Activated CD4-positive, alpha-beta T cell treated with anti-CD3 and anti-CD28 coated beads, Interleukin-2, Interleukin-4, amounts not matched to agents 100 ng/mL and 50 ng/mL, durations not matched to agents 16 hours and 8 hours (primary cell): ENCODE results near the gene S100A4.

Source experiments
- DNase-seq: peaks from one replicate; pipeline ENCODE4 v3.0.0-alpha.2; 2020; ENCODE audit warnings: low spot score

The S100A4 gene

GRCh38 chr1:153547560-153548551 lies 2.2 kb upstream of the S100A4 start:
- DNase-seq = no peak

GRCh38 chr1:153546796-153547559 lies 1.4 kb upstream of the S100A4 start:
- DNase-seq = no peak

DNA sequence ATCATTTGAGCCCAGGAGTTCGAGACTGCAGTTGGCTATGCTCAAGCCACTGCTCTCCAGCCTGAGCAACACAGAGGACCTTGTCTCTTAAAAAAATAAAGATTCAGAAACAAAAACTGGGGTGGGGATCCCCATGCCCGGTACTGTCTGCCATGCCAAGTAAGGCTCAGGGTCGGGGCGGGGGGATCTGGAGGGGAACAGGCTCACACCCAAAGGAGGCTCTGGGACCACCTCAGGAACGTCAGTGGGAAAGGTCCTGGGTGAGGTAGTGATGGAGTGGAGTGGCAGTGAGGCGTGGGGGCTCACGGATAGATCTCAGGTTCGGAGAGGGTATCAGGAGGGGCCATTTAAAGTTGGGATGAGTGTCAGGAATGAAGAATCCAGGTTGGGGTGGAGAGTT lies 765 bp upstream of the S100A4 start:
- no peak for DNase-seq

DNA sequence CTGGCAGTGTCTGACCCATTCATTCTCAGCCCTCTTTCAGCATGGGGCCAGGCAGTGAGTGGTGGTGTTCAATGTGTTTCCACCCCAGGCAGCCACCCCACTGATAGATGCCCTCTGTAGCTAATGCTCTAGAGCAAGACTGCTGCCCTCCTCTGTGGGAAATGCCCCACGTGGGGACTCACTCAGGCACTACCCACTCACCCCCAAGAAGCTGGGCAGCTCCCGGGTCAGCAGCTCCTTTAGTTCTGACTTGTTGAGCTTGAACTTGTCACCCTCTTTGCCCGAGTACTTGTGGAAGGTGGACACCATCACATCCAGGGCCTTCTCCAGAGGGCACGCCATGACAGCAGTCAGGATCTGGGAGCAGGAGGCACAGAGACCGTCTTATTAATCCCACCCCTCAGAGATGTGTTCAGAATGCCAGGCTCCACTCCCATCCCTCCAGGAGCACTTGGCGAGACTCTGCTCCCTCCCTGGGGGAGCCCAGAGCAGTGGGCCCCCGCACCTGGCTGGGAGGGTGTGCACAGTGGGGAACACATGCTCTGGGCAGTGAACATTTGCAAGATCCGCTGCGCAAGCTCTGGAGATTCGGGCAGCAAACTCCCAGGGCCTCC lies 1.0 kb downstream of the S100A4 start:
- no peak for DNase-seq

- DNase-seq = no peak
Measured at GRCh38 chr1:153543736-153544135, 1.9 kb downstream of the S100A4 start.

DNA sequence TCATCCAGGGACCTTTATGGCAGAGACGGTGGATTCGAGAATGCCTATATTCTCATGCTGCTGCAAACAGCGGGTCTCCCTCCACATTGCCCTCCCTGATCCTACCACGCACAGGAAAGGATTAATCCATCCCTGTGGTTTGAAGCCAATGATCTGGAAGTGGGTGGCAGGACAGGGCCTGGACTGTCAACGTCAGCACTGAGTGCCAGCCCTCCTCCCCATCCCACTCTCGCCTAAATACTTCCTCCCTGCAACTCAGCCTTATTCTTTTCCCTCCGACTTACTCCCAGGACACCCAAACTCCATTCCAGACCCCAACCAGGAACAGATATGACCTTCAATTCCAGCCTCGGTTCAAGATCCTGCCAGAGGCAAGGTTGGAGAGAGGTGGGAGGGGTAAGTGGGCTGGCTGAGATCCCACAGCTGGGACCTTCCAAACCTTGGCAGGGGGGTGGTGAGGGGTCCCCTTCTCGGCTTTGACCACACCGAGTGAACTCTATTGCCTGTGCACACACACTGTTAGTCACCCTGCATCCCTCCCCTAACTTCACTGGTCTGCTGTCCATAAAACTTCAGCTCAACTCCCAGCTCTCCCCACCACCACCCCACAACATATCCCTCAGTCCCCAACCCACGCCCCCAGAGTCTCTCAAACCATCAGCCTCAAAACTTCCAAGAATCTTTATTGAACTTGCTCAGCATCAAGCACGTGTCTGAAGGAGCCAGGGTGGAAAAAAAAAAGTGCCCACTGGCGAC lies 2.5 kb downstream of the S100A4 start:
- DNase-seq = no peak

DNA sequence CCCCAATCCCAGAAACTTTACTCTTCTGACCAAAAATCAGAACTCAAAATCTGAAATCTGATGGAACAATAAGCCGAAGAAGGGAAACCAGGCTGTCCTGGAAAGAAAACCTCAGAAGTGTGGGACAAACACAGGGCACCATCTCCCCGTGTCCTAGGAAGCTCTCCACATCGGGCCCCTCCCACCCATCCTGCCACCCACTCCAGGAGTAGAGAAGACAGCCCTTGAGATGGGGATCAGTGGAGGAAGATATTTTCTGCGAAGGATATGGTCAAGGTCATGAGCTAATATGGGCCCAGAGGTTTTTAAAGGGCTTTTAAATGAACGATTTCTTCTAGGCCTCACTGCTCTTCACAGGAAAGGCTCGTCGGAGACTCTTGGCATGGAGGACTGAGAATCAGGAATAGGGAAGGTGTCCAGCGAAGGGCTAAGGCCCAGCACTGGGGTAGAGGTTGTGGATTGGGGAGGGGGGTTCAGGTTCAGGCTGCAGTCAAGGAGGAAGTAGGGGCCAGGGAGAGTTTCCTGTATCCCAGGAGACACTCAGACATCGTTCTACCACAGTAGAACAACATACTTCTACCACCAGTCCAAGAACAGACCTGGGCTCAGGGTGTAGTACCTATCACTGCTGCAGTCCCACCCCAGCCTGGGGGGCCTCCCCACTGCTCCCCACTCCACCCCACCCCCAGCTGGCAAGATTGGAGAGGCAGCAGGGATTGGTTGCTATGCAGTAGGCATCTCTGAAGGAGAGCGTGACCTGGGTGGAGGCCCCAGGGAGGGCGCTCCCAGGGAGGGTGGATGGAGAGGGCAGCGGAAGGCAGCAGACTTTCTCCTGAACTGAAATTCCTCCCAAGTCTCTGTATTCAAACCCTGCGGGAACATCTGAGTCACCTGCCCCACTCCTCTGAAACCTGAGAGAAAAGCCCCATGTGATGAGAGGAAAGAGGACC lies 3.7 kb downstream of the S100A4 start:
- no peak for DNase-seq

DNA sequence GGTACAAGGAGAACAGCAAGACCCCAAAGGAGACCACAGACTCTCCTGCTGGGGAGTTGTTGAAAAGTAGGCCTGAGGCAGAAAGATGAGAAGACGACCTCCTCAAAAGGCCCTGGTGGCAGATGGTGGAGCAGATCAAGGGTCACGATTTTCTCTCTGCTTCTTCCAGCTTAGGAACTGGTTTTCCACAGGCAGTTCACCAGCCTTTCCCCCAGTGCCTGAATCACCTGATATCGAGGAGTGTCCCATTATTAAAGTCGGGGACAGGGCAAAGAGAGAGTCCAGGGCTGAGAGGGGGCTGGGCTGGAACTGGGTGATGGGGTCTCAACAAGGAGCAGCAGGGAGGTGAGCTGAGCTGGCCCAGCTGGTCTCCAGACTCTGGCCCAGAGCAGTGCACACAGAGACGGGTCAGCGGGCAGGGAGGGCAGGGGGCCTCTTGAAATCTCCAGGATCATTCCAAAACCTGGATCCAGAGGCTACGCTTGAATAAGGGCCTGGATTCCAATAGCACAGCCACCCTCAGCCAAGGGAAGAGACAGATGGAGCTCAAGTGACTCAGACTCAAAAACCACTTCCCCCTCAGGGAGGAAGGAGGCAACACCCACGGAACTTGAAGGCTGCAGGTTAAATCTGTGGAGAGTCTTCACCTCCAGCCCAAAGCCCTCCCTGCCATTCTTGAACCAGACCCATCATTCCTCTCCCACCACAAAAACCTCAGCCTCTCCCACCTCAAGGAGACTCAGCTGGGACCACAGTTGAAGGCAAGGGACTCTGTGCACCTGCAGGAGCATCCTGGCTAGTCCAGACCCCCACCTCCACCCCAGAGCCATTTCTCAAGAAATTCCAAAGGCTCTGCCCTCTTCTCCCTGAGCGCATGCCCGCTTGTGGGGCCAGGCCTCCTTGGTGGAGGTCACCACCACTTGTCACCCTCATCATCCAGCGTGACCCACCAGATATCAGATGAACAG lies 4.9 kb downstream of the S100A4 start, which contains the start of gene S100A5:
TSS of gene S100A5 (minus strand) at position 541 of the 968 bp plus-strand sequence. CDS start 743 bp downstream, outside the sequence.
- peak; percentile 79 for DNase-seq

GRCh38 chr1:153539395-153540093 lies 6.1 kb downstream of the S100A4 start:
- no peak for DNase-seq

GRCh38 chr1:153538315-153538821 lies 7.2 kb downstream of the S100A4 start:
- no peak for DNase-seq

- no peak for DNase-seq
Measured at GRCh38 chr1:153537376-153537730, 8.3 kb downstream of the S100A4 start.

GRCh38 chr1:153536671-153537375 lies 8.8 kb downstream of the S100A4 start:
- DNase-seq = no peak

DNA sequence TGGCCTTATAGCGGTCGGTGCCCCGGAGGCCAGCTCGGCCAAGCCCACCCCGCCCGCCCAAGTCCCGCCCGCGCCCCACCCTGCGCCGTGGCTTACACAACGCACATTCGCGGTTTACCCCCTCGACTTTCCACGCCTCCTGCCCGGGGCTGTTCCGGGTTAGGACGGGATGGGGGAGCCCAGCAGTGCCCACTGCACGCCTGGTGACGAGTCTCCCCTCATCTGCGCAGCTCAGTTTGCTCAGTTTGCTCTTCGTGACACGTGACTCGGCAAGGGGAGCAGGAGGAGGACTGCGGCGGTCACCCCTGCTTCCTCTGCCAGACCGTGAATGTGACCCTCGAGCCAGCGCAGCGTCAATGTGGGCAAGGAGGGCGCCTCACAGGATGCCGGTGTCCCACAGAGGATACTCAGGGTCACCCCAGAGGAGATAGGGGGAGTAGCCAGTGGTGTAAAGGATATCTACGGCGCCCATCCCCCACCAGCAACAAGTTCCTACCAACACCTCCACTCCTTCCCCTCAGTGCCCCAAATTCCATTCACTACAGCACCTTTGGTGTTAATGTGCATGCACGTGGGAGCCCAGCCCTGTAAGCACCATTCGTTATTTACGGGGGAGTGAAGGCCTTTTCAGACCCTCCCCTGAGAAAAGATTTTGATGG lies 9.5 kb downstream of the S100A4 start:
- peak; percentile 87 for DNase-seq

GRCh38 chr1:153535242-153536011 lies 10.2 kb downstream of the S100A4 start, which contains the start of gene S100A6:
S100A6 (minus strand) TSS chr1:153535991; CDS start chr1:153535339, 652 bp downstream.
- peak; percentile 66 for DNase-seq

GRCh38 chr1:153534925-153535241 lies 10.7 kb downstream of the S100A4 start:
- no peak for DNase-seq

DNA sequence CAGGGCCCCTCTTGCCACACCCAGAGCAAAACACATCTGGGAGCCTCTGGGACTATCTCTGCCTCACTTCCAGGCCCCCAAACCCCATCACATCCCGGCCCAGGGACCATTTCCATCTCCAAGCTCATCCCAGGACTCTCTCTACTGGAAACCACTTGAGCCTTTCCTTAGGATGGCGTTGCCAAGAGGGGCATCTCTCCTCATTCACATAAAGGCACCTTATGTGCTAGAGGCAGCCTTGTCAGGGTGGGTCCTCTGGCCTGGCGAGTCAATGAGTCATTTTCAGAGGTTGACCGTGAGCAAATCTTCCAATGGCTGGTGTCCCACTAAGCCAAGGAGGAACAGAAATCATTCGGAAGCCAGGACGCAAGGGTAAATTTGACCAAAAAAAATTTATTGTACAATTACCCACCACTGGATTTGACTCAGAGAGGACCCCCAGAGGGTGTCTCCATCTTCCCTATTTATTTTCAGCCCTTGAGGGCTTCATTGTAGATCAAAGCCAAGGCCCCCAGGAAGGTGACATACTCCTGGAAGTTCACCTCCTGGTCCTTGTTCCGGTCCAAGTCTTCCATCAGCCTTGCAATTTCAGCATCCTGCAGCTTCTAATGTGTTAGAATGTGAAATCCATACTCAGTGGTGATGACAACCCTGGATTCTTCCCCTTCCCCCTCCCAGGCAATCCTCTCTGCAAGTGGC lies 11.2 kb downstream of the S100A4 start:
- no peak for DNase-seq
